HG03175 (cell line): ENCODE measurements around the gene CTNND2.
"Not testable (repeated sequence)": the region's sequence is repeated elsewhere in the genome, so short reads cannot be mapped to it uniquely, and the experiment has no call there.

ENCODE experiments used
- ATAC-seq: cut with Tn5 transposase; IDR thresholded peaks from one replicate; pipeline ENCODE4 v1.9.1; 2021; ENCODE audit warnings: mild to moderate bottlenecking, moderate library complexity; ENCODE audit not compliant: unreplicated experiment

CTNND2 gene

GRCh38 chr5:11004523-11004922 is 899.7 kb downstream of the CTNND2 start:
- ATAC-seq = not testable (repeated sequence)

GRCh38 chr5:11000515-11001353 is 903.5 kb downstream of the CTNND2 start:
- ATAC-seq = no peak

GRCh38 chr5:10999714-11000113 is 904.5 kb downstream of the CTNND2 start:
- no peak for ATAC-seq

GRCh38 chr5:10995891-10996290 is 908.4 kb downstream of the CTNND2 start:
- ATAC-seq = no peak

GRCh38 chr5:10994091-10994986 is 909.9 kb downstream of the CTNND2 start:
- no peak for ATAC-seq

GRCh38 chr5:10990634-10991033 is 913.6 kb downstream of the CTNND2 start:
- no peak for ATAC-seq

- no peak for ATAC-seq
Observed at GRCh38 chr5:10989577-10990263, 914.5 kb downstream of the CTNND2 start.

GRCh38 chr5:10988622-10989021 is 915.6 kb downstream of the CTNND2 start:
- no peak for ATAC-seq

- ATAC-seq = peak; percentile 81
Observed at GRCh38 chr5:10987925-10988504, 916.2 kb downstream of the CTNND2 start.

GRCh38 chr5:10987276-10987924 is 916.8 kb downstream of the CTNND2 start:
- no peak for ATAC-seq

GRCh38 chr5:10985721-10986110 is 918.5 kb downstream of the CTNND2 start:
- ATAC-seq = no peak

- no peak for ATAC-seq
Observed at GRCh38 chr5:10985091-10985720, 919.0 kb downstream of the CTNND2 start.

GRCh38 chr5:10984021-10984715 is 920.1 kb downstream of the CTNND2 start:
- ATAC-seq = no peak

GRCh38 chr5:10982626-10983025 is 921.6 kb downstream of the CTNND2 start:
- ATAC-seq = no peak

GRCh38 chr5:10981932-10982331 is 922.3 kb downstream of the CTNND2 start:
- no peak for ATAC-seq

- no peak for ATAC-seq
Observed at GRCh38 chr5:10977011-10977410, 927.2 kb downstream of the CTNND2 start.

GRCh38 chr5:10975945-10976344 is 928.3 kb downstream of the CTNND2 start:
- ATAC-seq = no peak

GRCh38 chr5:10974850-10975249 is 929.4 kb downstream of the CTNND2 start:
- no peak for ATAC-seq

- no peak for ATAC-seq
Observed at GRCh38 chr5:10973316-10973715, 930.9 kb downstream of the CTNND2 start.
